Transverse colon (tissue), 4 donors: ENCODE results near the gene HNRNPA3.

Experiments
- CTCF ChIP-seq, 5 experiments: fragments of 200-600 bp in 3 of 5; fragments of 450-650 bp in 2 of 5; sonication (generic) in 3 of 5; IDR thresholded peaks; 1 replicate in 2 of 5; 2 replicates in 3 of 5; pipeline ENCODE4 v1.5.1; 2016 to 2017; ENCODE audit warnings: antibody characterized with exemption in 5 of 5, inconsistent platforms in 3 of 5, mild to moderate bottlenecking in 2 of 5, moderate library complexity in 1 of 5
- EP300 ChIP-seq: sonication (generic); formaldehyde crosslinking; IDR thresholded peaks from one replicate; pipeline ENCODE4 v1.6.1; 2017; ENCODE audit warnings: antibody characterized with exemption, low read depth
- POLR2A ChIP-seq: fragments of 450-650 bp; IDR thresholded peaks from one replicate; pipeline ENCODE4 v1.6.1; 2016; ENCODE audit warnings: antibody characterized with exemption, mild to moderate bottlenecking, moderate library complexity
- POLR2AphosphoS5 ChIP-seq, 3 donors: sonication (generic); formaldehyde crosslinking; IDR thresholded peaks; one replicate each; pipeline ENCODE4 v1.6.1; 2016; ENCODE audit warnings: antibody characterized with exemption in 3 of 3

- no peak for TF ChIP-seq POLR2A
- TF ChIP-seq POLR2AphosphoS5 (IDR thresholded peaks at IDR 0.05) = peak in 1 of 3 donors; percentile 2
- TF ChIP-seq CTCF (IDR thresholded peaks at IDR 0.05) = no peak
- TF ChIP-seq EP300 = no peak
Measured at GRCh38 chr2:177165061-177165583, 47.5 kb upstream of the HNRNPA3 start.
